Lung microvascular endothelial cell (primary cell): ENCODE results near the gene EXOC4. TPM values are rescaled to one million over a fixed set of nuclear protein-coding genes. Genes with fewer than 3 reads are reported as not detected.
"Not testable (repeated sequence)": the region's sequence is repeated elsewhere in the genome, so short reads cannot be mapped to it uniquely, and the experiment has no call there.

Experiments used
- DNase-seq, 2 donors: peaks; one replicate each; pipeline versions ENCODE4 v3.0.0 to v3.0.0-alpha.2; 2010; ENCODE audit warnings: low read depth in 2 of 2
- total RNA-seq: library from RNA; depleted of rRNA; stranded (reverse); fragments of >200 nt; gene quantifications from 2 replicates; pipeline ENCODE4 v1.2.1, GENCODE V29; 2014

Gene EXOC4
- total RNA-seq, 1 donor from 2014 or later, result 103 TPM

DNA sequence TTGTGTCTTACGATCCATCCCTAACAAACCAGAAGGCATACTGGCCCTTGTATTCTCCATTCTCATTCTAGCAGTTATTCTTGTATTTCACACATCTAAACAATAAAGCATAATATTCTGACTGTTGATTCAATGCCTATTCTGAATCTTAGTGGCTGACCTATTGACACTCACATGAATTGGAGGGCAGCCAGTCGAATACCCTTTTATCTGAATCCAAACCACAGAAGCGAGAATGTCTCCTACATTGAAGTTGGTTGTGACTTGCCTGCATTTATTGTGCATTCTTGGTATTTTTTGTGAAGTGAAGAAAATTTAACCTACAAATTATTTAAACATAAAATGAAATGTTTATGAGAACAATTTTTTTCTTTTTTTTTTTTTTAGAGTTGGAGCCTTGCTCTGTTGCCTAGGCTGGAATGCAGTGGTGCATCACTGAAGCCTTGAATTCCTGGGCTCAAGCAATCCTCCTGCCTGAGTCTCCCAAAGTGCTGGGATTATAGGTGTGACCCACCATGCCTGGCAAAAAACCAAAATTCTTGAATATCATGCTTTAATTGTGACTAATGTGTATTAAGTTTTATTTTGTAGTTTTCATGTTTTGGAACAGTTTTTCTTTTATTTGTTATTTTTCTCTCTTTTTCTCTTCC is 22.7 kb downstream of the EXOC4 start:
- no peak for DNase-seq

GRCh38 chr7:133278975-133279374 is 26.1 kb downstream of the EXOC4 start:
- not testable (repeated sequence) for DNase-seq

- no peak for DNase-seq
Observed at GRCh38 chr7:133282094-133282493, 29.2 kb downstream of the EXOC4 start.

- peak in 1 of 2 donors; percentile 47 for DNase-seq
Observed at GRCh38 chr7:133284092-133284491, 31.2 kb downstream of the EXOC4 start.

- no peak for DNase-seq
Observed at GRCh38 chr7:133288970-133289369, 36.1 kb downstream of the EXOC4 start.

- DNase-seq, result peak in 1 of 2 donors; percentile 58
Observed at GRCh38 chr7:133290041-133290440, 37.2 kb downstream of the EXOC4 start.

DNA sequence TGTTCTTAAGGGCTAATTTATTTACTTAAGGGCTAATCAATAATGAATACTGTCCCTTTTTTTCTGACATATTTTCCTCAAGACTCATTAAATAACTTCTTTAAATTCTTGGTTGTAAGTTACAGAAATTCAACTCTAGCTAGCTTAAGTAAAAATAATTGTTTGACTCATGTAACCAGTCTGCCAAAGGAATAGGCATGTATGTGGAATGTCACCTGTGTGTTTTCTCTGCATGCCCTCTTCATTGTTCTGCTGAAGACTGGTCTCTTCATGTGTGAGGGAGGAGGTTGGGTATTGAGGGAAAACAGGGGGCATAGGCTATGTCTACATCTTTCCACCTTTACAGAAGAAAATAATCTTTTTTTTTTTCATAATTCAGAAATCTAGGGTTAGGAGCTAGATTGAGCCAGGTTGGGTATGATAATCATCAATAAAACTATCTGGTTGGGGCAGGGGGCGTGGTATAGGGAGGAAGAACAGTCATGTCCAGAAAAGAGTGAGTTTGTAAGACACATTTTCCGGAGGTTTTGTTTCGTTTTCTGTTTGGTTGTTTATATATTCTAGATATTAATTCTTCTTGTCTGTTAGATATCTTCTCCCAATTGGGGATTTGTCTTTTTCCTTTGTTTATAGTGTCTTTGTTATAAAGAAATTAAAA is 37.9 kb downstream of the EXOC4 start:
- DNase-seq, result peak in 1 of 2 donors; percentile 65

DNA sequence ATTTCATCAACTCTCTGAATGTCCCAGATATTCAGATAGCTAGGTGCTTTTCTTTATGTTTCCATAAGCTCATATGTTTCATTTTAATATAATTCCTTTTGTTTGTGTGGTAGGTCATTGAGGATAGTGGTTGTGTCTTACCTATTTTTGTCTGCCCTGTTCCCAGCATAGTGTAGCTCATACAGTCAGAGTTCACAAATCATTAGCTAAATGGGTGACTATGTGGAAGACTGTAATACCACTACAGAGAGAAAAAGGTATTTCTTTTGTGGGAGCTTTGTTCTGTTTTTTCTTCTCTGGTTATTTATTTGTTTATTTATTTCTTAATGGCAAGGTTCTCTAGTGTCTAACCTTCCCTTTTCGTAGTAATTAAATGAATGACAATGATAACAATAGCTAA is 39.8 kb downstream of the EXOC4 start:
- no peak for DNase-seq

DNA sequence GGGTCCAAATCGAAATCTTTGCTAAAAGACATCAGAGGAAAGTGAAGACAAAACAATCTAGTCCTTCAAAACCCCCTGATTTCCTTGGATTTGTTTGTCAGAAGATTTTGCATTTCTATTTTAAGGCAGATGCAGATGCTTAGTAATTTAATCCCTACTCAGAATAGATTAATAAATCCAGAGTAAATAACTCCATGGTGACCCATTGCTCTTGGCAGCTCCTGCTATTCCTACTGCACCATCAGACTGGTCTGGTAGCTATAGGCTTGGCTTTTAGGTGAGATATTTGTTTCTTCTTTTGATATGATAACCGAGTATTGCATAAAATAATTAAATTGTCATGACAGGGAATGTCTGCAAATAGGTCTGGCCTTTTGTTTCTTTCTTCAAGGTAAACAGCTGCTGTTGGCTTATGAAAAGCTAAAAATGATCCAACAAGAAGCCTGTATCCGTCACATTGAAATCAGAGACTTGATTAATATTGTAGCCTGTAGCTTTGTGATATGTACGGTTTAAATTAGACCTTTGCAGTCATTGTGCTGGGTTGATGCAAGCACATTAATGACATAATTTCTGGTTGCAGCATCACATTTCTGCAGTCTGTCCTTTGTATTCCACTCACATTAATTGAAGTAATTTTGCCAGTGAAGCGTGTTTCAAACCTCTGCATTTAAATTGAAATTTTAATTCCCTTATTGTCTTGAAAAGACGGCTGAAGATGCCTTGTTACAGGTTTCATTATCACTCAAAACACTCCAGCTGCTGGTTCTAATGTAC is 40.7 kb downstream of the EXOC4 start:
- DNase-seq, result no peak

DNA sequence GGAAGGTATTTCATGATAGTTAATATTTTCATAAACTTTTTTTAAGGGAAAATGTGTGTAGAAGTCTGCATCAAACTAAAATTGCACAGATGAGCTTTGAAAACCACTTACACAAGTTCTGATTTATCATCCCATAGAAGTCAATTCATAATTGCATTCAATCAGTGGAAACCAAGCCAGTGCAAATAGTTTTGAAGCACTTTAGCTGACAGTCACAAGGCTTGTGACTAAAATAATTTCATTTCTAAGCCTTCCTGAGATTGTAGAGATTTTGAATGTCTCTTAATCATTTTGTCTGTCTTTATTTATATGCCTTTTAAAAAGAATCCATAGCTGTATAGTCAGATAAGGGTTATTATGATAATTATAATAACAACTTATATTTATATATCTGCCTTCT is 41.4 kb downstream of the EXOC4 start:
- no peak for DNase-seq

GRCh38 chr7:133295484-133295883 is 42.6 kb downstream of the EXOC4 start:
- DNase-seq, result no peak

DNA sequence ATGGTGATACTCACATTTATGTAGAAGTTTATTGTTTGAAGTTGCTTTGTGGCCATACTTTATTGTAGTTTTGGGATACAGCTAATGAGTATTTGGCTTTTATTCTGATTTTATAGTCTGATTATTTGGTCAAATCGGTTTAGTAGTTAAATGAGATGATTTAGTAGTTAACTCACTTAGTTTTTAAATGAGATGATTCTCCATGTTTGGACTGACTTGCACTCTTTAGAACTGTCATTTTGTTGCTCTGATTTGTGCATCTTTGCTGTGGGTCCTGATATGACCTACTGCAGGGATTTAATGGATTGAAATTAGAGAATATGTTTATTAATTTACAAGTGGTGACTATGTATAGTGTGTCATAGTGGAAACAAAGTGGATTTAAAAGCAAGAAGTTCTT is 44.2 kb downstream of the EXOC4 start:
- no peak for DNase-seq

GRCh38 chr7:133298080-133298479 is 45.2 kb downstream of the EXOC4 start:
- DNase-seq, result no peak

DNA sequence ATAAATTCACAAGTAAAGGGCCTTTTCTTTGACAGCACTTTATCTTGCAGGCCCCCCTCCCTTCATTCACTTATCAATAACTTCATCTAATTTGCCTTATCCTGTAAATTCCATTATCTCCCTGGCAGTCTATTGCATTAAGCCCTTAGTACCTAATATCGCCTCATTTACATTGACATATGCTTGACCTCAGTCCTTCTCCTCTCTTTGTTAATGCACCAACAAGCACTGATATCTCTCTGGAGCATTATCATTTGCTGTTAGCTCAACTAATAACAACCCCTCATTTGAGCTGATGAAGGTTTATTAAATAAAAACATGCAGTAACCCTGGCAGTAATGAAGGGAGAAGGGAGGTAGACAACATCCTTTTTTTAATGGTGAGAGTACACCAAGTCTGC is 46.8 kb downstream of the EXOC4 start:
- no peak for DNase-seq

DNA sequence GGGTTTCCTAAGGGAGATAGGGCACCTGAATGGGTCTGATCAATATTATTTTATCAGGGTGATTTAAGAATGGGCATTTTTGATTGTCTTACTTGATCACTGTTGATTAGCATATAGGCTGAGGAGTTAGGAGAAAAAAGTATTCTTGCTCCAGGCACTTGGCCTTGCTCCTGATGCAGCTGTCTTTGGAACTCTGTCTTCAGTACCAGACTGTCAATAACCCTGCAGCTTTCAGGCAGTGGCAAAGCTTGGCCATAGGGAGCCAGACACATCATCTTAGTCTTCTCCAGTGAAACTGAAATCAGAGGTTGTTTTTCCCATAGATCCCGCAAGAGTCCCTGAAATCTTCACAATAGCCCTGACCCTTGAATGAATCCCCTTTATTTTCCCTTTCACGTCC is 47.2 kb downstream of the EXOC4 start:
- no peak for DNase-seq

DNA sequence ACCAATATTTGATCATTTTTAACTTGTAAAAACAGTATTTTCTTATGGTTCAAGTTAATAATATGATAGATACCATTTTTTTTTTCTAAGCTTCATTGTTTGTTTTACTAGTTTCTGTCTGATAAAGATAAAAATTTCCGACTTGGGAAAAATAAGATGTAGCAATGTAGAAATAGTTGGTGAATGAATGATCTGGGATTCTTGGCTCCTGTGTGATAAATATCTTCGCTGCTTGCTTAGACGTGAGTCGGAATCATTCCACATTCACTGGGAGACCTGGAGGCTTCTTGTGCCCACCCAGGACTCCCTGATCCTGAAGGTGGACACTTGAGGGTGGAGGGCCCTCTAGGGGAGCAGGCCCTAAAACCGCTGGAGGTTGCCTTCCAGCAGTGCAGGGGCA is 47.9 kb downstream of the EXOC4 start:
- DNase-seq, result no peak

DNA sequence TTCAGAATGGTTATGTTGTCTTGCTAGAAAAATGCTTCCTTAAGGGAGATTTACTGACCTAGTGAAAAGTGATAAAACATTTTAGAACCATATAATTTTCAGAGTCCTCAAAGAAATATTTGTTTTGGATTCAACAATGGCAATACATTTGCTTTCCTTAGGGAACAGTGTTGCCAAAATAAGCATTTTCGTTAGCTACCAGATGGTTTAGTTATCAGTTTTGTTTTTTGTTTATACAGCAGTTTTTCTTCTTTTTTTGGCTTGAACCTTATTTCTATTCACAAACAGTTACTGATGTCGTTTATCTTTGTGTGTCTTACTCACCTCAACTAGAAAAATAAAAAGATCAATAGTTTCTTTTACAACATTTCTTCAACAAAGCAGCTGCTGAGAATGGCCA is 48.6 kb downstream of the EXOC4 start:
- DNase-seq, result peak in 1 of 2 donors; percentile 78

- no peak for DNase-seq
Observed at GRCh38 chr7:133303372-133303771, 50.5 kb downstream of the EXOC4 start.

GRCh38 chr7:133303931-133304330 is 51.1 kb downstream of the EXOC4 start:
- DNase-seq, result no peak

DNA sequence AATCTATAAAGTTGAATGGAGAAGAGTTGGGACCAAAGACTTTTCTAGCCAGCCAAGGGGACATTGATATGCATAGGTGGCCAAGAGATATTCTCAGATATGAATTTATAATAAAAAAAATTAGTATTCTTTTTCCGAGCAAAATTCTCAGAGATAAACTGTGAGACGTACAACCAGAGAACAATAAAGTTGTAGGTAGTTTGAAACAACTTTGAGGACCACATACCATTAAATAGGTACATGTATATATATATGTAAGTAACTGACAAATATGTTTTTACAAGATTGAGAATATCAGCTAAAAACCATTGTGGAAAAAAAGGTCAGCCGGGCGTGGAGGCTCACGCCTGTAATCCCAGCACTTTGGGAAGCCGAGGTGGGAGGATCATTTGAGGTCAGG is 56.5 kb downstream of the EXOC4 start:
- DNase-seq, result no peak

GRCh38 chr7:133310232-133310862 is 57.5 kb downstream of the EXOC4 start:
- peak; percentile 52 to 75 for DNase-seq

- no peak for DNase-seq
Observed at GRCh38 chr7:133313575-133313974, 60.7 kb downstream of the EXOC4 start.
